ENCODE data around the gene TBC1D22A. TPM values are rescaled to one million over a fixed set of nuclear protein-coding genes. Genes with fewer than 3 reads are reported as not detected.

Gene TBC1D22A
- total and polyA plus RNA-seq, 8 donors, result 13.3 to 53.1 (median 21.5) TPM

- H3K36me3 ChIP-seq, result peaks cover 0 to 5% (median 2%) of the 10 kb centered on the region in 4 donors
Measured at GRCh38 chr22:47124961-47125360, 362.5 kb downstream of the TBC1D22A start.

GRCh38 chr22:47125603-47126002, 363.2 kb downstream of the TBC1D22A start:
- intact Hi-C loops (cut with DNase I; ENCODE audit: low total_unique reads), result no loop called here
- H3K9me3 ChIP-seq, result no peaks in the 10 kb centered on the region
- DNase-seq, result no peak
- no peak for TF ChIP-seq POLR2A (IDR thresholded peaks at IDR 0.05)
- no peak for TF ChIP-seq EP300 (IDR thresholded peaks at IDR 0.05)
- TF ChIP-seq CTCF (IDR thresholded peaks at IDR 0.05), result no peak
- no peak for TF ChIP-seq POLR2AphosphoS5 (IDR thresholded peaks at IDR 0.05)
- 83 to 86% (median 84%) methylated on average over 5 of the region's 5 CpGs for WGBS, 5 donors
- H3K27ac ChIP-seq, result no peak overlapping the region
- no peaks in the 10 kb centered on the region for H3K27me3 ChIP-seq
- H3K4me1 ChIP-seq, result peaks cover 0 to 7% (median 0%) of the 10 kb centered on the region in 4 donors
- H3K4me3 ChIP-seq, result no peak overlapping the region
- peaks cover 0 to 5% (median 2%) of the 10 kb centered on the region in 4 donors for H3K36me3 ChIP-seq

More at GRCh38 chr22:47124961-47125360, 362.5 kb downstream of the TBC1D22A start:
- Histone ChIP-seq H3K4me1 (peaks cover 0 to under 1% (median 0%) of the 10 kb centered on the region in 4 donors), H3K27ac (no peak overlapping the region), H3K9me3 (no peaks in the 10 kb centered on the region), H3K4me3 (no peak overlapping the region), H3K27me3 (no peaks in the 10 kb centered on the region)
- TF ChIP-seq EP300 (IDR thresholded peaks at IDR 0.05), result no peak
- TF ChIP-seq POLR2AphosphoS5 (IDR thresholded peaks at IDR 0.05), result no peak
- TF ChIP-seq CTCF (IDR thresholded peaks at IDR 0.05), result no peak
- no peak for TF ChIP-seq POLR2A (IDR thresholded peaks at IDR 0.05)
- DNase-seq, result no peak
- WGBS, 5 donors, result 80 to 90% (median 87%) methylated on average over 11 to 14 of the region's 14 CpGs
- intact Hi-C loops (cut with DNase I; ENCODE audit: low total_unique reads), result no loop called here

GRCh38 chr22:47126344-47126811, 363.9 kb downstream of the TBC1D22A start:
- intact Hi-C loops (cut with DNase I; ENCODE audit: low total_unique reads), result no loop called here
- Histone ChIP-seq H3K27me3 (no peaks in the 10 kb centered on the region), H3K27ac (no peak overlapping the region), H3K36me3 (peaks cover 0 to 6% (median 3%) of the 10 kb centered on the region in 4 donors), H3K4me1 (peaks cover 0 to 7% (median 0%) of the 10 kb centered on the region in 4 donors), H3K4me3 (no peak overlapping the region), H3K9me3 (no peaks in the 10 kb centered on the region)
- no peak for TF ChIP-seq EP300 (IDR thresholded peaks at IDR 0.05)
- TF ChIP-seq POLR2AphosphoS5 (IDR thresholded peaks at IDR 0.05), result no peak
- TF ChIP-seq CTCF (IDR thresholded peaks at IDR 0.05), result no peak
- TF ChIP-seq POLR2A (IDR thresholded peaks at IDR 0.05), result no peak
- no peak for DNase-seq
- WGBS, 5 donors, result 90 to 95% (median 94%) methylated on average over 10 of the region's 10 CpGs

- Histone ChIP-seq H3K9me3 (no peaks in the 10 kb centered on the region), H3K4me1 (peaks cover 0 to 7% (median 0%) of the 10 kb centered on the region in 4 donors), H3K4me3 (no peak overlapping the region), H3K27ac (no peak overlapping the region), H3K27me3 (no peaks in the 10 kb centered on the region), H3K36me3 (peaks cover 0 to 8% (median 3%) of the 10 kb centered on the region in 4 donors)
- DNase-seq, result no peak
- 92 to 95% (median 94%) methylated on average over 15 of the region's 15 CpGs for WGBS, 5 donors
- intact Hi-C loops (cut with DNase I; ENCODE audit: low total_unique reads), result no loop called here
- TF ChIP-seq CTCF (IDR thresholded peaks at IDR 0.05) (no peak), EP300 (IDR thresholded peaks at IDR 0.05) (no peak), POLR2AphosphoS5 (IDR thresholded peaks at IDR 0.05) (no peak), POLR2A (IDR thresholded peaks at IDR 0.05) (no peak)
Measured at GRCh38 chr22:47127441-47127871, 365.0 kb downstream of the TBC1D22A start.
